ENCODE results near the gene HSPA4L.

DNA sequence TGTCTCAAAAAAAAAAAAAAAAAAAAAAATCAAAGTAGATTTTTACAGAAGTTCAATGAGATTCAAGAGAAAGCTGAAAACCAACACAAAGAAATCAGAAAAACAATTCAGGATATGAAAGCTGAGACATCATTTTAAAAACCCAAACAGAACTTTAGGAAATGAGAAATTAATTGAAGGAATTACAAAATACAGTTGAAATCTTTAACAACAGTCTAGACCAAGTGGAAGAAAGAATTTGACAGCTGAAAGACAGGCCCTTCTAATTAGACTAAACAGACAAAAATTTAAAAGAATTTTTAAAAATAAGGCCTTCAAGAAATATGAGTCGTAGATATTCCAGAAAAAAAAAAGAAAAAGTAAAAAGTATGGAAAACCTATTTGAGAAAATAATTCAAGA, 64.6 kb downstream of the HSPA4L start:
- TF ChIP-seq, protein P1, sequence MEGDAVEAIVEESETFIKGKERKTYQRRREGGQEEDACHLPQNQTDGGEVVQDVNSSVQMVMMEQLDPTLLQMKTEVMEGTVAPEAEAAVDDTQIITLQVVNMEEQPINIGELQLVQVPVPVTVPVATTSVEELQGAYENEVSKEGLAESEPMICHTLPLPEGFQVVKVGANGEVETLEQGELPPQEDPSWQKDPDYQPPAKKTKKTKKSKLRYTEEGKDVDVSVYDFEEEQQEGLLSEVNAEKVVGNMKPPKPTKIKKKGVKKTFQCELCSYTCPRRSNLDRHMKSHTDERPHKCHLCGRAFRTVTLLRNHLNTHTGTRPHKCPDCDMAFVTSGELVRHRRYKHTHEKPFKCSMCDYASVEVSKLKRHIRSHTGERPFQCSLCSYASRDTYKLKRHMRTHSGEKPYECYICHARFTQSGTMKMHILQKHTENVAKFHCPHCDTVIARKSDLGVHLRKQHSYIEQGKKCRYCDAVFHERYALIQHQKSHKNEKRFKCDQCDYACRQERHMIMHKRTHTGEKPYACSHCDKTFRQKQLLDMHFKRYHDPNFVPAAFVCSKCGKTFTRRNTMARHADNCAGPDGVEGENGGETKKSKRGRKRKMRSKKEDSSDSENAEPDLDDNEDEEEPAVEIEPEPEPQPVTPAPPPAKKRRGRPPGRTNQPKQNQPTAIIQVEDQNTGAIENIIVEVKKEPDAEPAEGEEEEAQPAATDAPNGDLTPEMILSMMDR (IDR thresholded peaks at IDR 0.05) = no peak
- TF ChIP-seq POLR2AphosphoS5 (IDR thresholded peaks at IDR 0.05) = no peak
- TF ChIP-seq POLR2A (IDR thresholded peaks at IDR 0.05) = no peak
